Activated T-helper 1 cell treated with anti-CD3 and anti-CD28 coated beads, Interleukin-2, amount 50 U/mL, for 16 hours (primary cell): ENCODE measurements around the gene BRPF1.

Experiments used
- DNase-seq, 2 donors: peaks; one replicate each; pipeline ENCODE4 v3.0.0-alpha.2; 2020; ENCODE audit warnings: low read depth in 1 of 2, low spot score in 1 of 2

Gene BRPF1

GRCh38 chr3:9701006-9701405 lies 30.5 kb upstream of the BRPF1 start:
- DNase-seq: no peak

DNA sequence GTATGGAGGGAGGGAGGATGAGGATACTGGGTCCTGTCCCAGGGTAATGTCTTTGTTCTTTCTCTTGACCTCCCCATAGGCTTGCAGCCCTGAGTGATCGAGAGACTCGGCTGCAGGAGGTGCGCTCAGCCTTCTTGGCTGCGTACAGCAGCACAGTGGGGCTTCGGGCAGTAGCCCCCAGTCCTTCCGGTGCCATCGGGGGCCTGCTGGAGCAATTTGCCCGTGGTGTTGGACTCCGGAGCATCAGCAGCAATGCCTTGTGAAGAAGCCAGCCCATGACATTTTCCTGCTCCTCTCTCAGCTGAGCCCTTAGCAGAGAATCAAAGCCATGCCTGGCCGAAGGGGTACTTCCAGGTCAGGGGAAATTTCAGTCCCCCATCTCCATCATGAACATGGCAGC lies 29.8 kb upstream of the BRPF1 start:
- DNase-seq: no peak

DNA sequence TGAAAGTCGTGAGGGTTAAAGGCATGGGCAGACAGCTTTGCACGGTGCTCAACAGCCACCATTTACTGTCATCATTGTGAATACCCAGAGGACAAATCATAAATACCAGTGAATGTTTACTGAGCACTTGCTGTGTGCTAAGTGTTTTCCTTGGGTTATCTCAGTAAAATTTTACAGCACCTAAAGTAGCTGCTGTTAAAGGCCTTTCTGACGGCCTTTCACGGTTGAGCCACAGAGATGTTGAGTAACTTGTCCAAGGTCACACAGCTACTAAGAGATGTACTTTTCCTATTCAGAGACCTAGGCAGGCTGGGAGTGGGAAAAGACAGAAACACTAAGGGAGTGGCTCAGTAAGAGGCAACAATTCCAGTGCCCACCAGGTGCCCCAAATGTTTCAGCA lies 28.3 kb upstream of the BRPF1 start:
- DNase-seq: no peak

- no peak for DNase-seq
Measured at GRCh38 chr3:9703736-9704346, 27.7 kb upstream of the BRPF1 start, which contains the start of gene CPNE9. Gene CPNE9 (plus strand): TSS chr3:9703833. CDS start chr3:9703997, 164 bp downstream.

GRCh38 chr3:9704347-9705322 lies 26.9 kb upstream of the BRPF1 start:
- no peak for DNase-seq

- DNase-seq: no peak
Measured at GRCh38 chr3:9710174-9710739, 21.3 kb upstream of the BRPF1 start.

GRCh38 chr3:9712415-9712814 lies 19.1 kb upstream of the BRPF1 start:
- no peak for DNase-seq

DNA sequence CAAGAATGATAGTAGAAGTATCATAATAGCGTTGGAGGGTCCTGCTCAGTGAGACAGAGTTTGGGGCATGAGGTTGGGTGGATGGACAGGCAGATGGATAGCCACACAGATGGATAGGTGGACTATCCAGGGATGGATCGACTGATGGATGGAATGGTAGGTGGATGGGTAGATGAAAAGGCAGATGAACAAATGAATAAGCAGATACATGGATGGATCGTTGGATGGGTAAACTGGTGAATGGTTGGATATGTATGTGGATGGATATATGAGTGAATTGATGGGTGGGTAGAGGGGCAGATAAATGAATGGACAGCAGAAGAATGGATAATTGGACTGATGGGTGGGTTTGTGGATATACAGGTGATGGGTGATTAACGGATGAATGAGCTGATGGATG lies 18.4 kb upstream of the BRPF1 start:
- no peak for DNase-seq

- DNase-seq: no peak
Measured at GRCh38 chr3:9715136-9715535, 16.4 kb upstream of the BRPF1 start.

DNA sequence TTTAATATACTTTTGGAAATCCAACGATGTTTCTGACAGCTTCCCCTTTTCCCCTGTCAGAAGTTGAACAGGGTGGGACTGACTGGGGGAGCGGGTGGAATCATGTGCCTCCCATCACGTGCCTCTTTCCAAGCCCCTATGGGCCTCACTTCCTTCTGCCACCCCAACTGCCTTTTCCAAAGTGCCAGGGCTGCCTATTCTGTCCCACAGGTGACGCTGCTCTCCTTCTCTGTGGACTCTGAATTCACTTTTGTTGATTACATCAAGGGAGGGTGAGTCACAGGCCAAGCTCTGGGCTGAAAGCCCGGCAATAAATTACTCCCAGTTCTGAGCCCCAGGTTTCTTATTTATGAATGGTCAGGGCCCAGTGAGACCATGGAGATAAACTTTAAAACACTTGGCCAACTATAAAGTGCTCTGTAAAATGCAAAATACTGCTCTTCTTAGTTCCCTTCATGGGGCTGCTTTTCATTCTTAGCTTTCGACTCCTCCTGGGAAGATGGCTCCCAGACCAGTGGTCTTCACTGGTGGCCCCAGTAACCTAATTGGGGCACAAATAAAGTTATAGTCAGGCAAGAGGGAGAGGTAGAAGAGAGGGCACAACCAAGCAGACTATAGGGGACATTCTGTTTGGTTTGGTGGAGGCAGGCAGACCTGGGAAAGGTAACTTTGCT lies 15.6 kb upstream of the BRPF1 start:
- no peak for DNase-seq

- DNase-seq: no peak
Measured at GRCh38 chr3:9716801-9717555, 14.6 kb upstream of the BRPF1 start.

DNA sequence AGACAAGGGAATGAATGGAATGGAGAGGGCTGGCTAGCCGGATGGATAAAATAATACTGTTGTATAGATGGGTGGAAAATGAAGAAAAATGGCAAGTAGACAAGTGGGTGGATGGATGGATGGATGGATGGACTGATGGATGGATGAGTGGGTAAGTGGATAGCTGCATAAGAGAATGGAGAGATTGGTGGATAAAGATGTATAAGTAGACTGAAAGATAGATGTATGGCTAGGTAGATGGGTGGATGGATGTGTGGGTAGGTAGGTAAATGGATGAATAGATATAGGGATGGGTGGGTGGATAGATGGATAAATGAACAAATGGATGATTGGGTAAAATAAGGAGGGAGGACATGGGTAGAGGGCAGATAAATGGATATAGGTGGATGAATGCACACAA lies 14.0 kb upstream of the BRPF1 start:
- DNase-seq: no peak

GRCh38 chr3:9718118-9718517 lies 13.4 kb upstream of the BRPF1 start:
- DNase-seq: no peak

DNA sequence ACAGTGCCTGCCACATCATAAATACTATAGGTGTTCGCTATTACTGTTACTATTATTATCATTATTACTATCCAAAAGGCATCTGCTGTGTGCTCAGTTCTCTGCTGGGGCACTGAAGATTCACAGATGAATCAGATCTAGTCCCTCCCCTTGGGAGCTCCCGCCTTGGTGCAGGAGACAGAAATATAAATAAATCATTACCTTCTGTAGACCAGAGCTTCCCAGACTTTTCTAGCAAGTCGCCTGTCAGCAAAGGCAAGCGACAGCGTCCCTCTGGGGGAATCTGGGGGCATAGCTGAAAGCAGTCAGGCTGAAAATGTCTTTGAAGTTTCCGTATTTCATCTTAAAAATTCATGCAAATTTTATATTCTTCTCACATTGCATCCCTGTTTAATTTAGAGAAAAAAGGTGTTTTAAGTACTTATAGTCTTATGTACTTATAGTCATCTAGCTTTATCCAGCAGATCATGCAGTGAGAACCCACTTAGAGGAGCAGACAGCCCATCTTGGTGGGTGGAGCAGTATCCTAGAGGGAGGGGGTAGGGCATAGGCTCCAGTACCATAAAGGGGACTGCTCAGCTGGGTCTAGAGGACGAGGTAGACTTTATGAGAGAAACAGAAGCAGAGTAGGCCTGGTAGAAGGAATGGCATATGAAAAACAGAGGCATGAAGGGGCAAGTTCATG lies 10.4 kb upstream of the BRPF1 start:
- no peak for DNase-seq

DNA sequence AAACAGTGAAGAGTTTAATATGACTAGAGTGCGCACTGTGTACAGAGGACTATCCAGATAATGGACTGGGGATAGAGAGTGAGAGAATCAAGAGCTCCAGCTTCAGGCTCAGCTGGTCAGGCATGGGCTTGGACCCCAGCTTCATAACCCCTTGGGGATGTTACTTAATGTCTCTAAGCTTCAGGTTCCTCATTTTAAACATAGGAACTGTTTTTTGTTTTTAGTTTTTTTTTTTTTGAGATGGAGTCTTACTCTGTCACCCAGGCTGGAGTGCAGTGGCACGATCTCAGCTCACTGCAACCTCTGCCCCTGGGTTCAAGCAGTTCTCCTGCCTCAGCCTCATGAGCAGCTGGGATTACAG lies 9.9 kb upstream of the BRPF1 start:
- no peak for DNase-seq

DNA sequence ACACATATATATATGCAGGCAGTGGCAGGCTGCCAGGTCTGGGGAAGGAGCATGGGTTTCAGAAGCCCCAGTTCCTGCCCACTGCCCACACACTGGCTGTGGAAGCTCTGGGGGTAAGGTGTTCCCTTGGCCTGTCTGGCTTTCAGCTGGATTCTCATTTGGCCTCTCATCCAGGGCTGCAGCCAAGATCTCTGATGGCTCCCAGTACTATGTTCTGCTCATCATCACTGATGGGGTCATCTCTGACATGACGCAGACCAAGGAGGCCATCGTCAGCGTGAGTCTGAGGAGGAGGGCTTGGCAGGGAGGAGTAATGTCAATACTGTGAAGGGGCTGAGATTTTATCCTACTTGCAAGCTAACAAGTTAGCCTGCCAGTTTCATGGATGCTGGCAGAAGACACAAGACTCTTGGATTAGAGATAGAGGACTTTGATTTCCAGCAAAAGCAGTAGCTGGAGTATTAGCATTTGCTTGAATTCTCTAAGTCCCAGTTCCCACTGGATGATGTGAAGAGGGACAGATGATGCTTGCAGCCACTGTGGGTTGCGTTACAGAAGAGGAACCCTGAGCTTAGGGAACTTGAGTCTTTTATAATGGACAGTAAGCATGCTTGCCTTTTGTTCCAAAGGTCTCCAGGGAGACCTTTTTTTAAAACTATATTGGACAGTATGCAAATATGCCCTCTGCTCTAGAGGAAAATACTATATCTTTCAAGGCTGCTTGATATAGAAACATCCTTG lies 5.6 kb upstream of the BRPF1 start:
- no peak for DNase-seq

GRCh38 chr3:9727041-9727595 lies 4.4 kb upstream of the BRPF1 start:
- DNase-seq: peak in 1 of 2 donors; percentile 25

GRCh38 chr3:9727743-9728142 lies 3.8 kb upstream of the BRPF1 start:
- DNase-seq: no peak

- DNase-seq: no peak
Measured at GRCh38 chr3:9729419-9729818, 2.1 kb upstream of the BRPF1 start.
